GM11168 (cell line): ENCODE data around the gene SPAG7.

Experiments
- in situ Hi-C: fragments of 300-500 bp; cut with MboI; formaldehyde crosslinking; loops from one replicate; pipeline ENCODE4 v1.12.0; 2022; ENCODE audit warnings: low sequenced_read_pairs; ENCODE audit not compliant: unreplicated experiment

The SPAG7 gene

GRCh38 chr17:4978726-4979125, 11.1 kb upstream of the SPAG7 start:
- in situ Hi-C loops, result loop anchor here (10.0 kb wide), 1 partner anchor 86 kb away; no protein-coding TSS in a partner anchor

GRCh38 chr17:4974115-4974670, 6.6 kb upstream of the SPAG7 start:
- in situ Hi-C loops, result loop anchor here (10.0 kb wide), 1 partner anchor 91 kb away; no protein-coding TSS in a partner anchor

- in situ Hi-C loops, result loop anchor here (10.0 kb wide), 1 partner anchor 91 kb away; no protein-coding TSS in a partner anchor
These were observed 5.9 kb upstream of the SPAG7 start for GRCh38 chr17:4973256-4974114.

- in situ Hi-C loops, result loop anchor here (10.0 kb wide), 1 partner anchor 92 kb away; no protein-coding TSS in a partner anchor
These were observed 5.1 kb upstream of the SPAG7 start for GRCh38 chr17:4972752-4973151.

GRCh38 chr17:4972322-4972721, 4.7 kb upstream of the SPAG7 start:
- in situ Hi-C loops, result loop anchor here (10.0 kb wide), 1 partner anchor 92 kb away; no protein-coding TSS in a partner anchor

GRCh38 chr17:4971826-4972225, 4.2 kb upstream of the SPAG7 start:
- in situ Hi-C loops, result loop anchor here (10.0 kb wide), 1 partner anchor 93 kb away; no protein-coding TSS in a partner anchor

- in situ Hi-C loops, result loop anchor here (10.0 kb wide), 1 partner anchor 95 kb away; no protein-coding TSS in a partner anchor
These were observed 2.7 kb upstream of the SPAG7 start for GRCh38 chr17:4970273-4970672.

- in situ Hi-C loops, result loop anchor here (10.0 kb wide), 1 partner anchor 95 kb away; no protein-coding TSS in a partner anchor
These were observed 2.0 kb upstream of the SPAG7 start for GRCh38 chr17:4969551-4970173.

GRCh38 chr17:4969047-4969550, 1.5 kb upstream of the SPAG7 start:
- in situ Hi-C loops, result no loop called here

- in situ Hi-C loops, result no loop called here
These were observed 949 bp upstream of the SPAG7 start for GRCh38 chr17:4968486-4969046.

GRCh38 chr17:4966844-4967538, 626 bp downstream of the SPAG7 start:
- in situ Hi-C loops, result no loop called here

- in situ Hi-C loops, result no loop called here
These were observed 2.2 kb downstream of the SPAG7 start for GRCh38 chr17:4965311-4965986.

GRCh38 chr17:4960279-4960922, 7.2 kb downstream of the SPAG7 start:
- in situ Hi-C loops, result no loop called here

GRCh38 chr17:4959261-4959965, 8.2 kb downstream of the SPAG7 start:
- in situ Hi-C loops, result no loop called here

- in situ Hi-C loops, result no loop called here
These were observed 9.5 kb downstream of the SPAG7 start for GRCh38 chr17:4958102-4958501.

GRCh38 chr17:4956493-4957061, 11.0 kb downstream of the SPAG7 start:
- in situ Hi-C loops, result no loop called here

GRCh38 chr17:4955091-4955490, 12.5 kb downstream of the SPAG7 start:
- in situ Hi-C loops, result no loop called here
